CD8-positive, alpha-beta memory T cell (primary cell): Measurements from ENCODE around the gene IGF2BP3. TPM values are rescaled to one million over a fixed set of nuclear protein-coding genes. Genes with fewer than 3 reads are reported as not detected.

Experiments
- CTCF ChIA-PET: fragments of 350-600 bp; sonication (Branson Sonifier 250); formaldehyde crosslinking; loops from one replicate; lab custom pipeline; 2021; ENCODE audit warnings: antibody characterized with exemption; lab: Charles Lee
- POLR2A ChIA-PET: fragments of 350-600 bp; sonication (Branson Sonifier 250); formaldehyde crosslinking; loops from one replicate; lab custom pipeline; 2021; ENCODE audit warnings: antibody characterized with exemption; lab: Charles Lee
- DNase-seq, 5 donors: peaks; one replicate each; pipeline versions ENCODE4 v3.0.0 to v3.0.0-alpha.2; 2020 to 2022; ENCODE audit warnings: mixed read lengths in 1 of 5
- H3K27ac ChIP-seq: one replicate; pipeline ENCODE4 v1.7.0; 2013; ENCODE audit warnings: low read depth, mild to moderate bottlenecking, low read length, moderate library complexity
- H3K27me3 ChIP-seq: 2 replicates; pipeline ENCODE4 v1.7.0; 2013; ENCODE audit warnings: low read length, mild to moderate bottlenecking; ENCODE audit not compliant: insufficient read depth, poor library complexity, severe bottlenecking
- H3K36me3 ChIP-seq: 2 replicates; pipeline ENCODE4 v1.7.0; 2013; ENCODE audit warnings: mild to moderate bottlenecking, low read length, moderate library complexity; ENCODE audit not compliant: insufficient read depth
- H3K4me1 ChIP-seq: 2 replicates; pipeline ENCODE4 v1.7.0; 2013; ENCODE audit warnings: mild to moderate bottlenecking, low read length, moderate library complexity; ENCODE audit not compliant: insufficient read depth
- H3K4me3 ChIP-seq: 2 replicates; pipeline ENCODE4 v1.7.0; 2013; ENCODE audit warnings: mild to moderate bottlenecking, low read length
- H3K9me3 ChIP-seq: 2 replicates; pipeline ENCODE4 v1.7.0; 2013; ENCODE audit warnings: mild to moderate bottlenecking, low read length
- H3K27ac Mint-ChIP-seq, 8 donors: one replicate each; pipeline ENCODE4 v1.8.0; 2020 to 2021; ENCODE audit warnings: mixed read lengths in 8 of 8, mild to moderate bottlenecking in 6 of 8, inconsistent platforms in 3 of 8, moderate library complexity in 3 of 8
- H3K27me3 Mint-ChIP-seq, 2 donors: one replicate each; pipeline ENCODE4 v1.8.0; 2020 to 2021; ENCODE audit warnings: mixed read lengths in 2 of 2, mild to moderate bottlenecking in 1 of 2, moderate library complexity in 1 of 2
- H3K36me3 Mint-ChIP-seq, 3 donors: one replicate each; pipeline ENCODE4 v1.8.0; 2020 to 2021; ENCODE audit warnings: mixed read lengths in 3 of 3, inconsistent platforms in 1 of 3, mild to moderate bottlenecking in 1 of 3
- H3K4me1 Mint-ChIP-seq, 3 donors: one replicate each; pipeline ENCODE4 v1.8.0; 2020 to 2021; ENCODE audit warnings: mixed read lengths in 3 of 3, inconsistent platforms in 1 of 3, mild to moderate bottlenecking in 1 of 3
- H3K4me3 Mint-ChIP-seq, 7 donors: one replicate each; pipeline ENCODE4 v1.8.0; 2020 to 2021; ENCODE audit warnings: mixed read lengths in 7 of 7, mild to moderate bottlenecking in 6 of 7, moderate library complexity in 4 of 7, inconsistent platforms in 2 of 7
- H3K9me3 Mint-ChIP-seq, 5 donors: one replicate each; pipeline ENCODE4 v1.8.0; 2020 to 2022; ENCODE audit warnings: mixed read lengths in 5 of 5, mild to moderate bottlenecking in 3 of 5, moderate library complexity in 2 of 5, inconsistent platforms in 1 of 5
- polyA plus RNA-seq: library from polyadenylated mRNA; unstranded; fragments of 300-500 nt; fragmentation: Illumina TruSeq; gene quantifications from one replicate; pipeline ENCODE4 v1.2.3, GENCODE V29; 2021
- total RNA-seq, 2 experiments: library from RNA; stranded (reverse); gene quantifications; one replicate each; pipeline ENCODE4 v1.2.3, GENCODE V29; 2021

Gene IGF2BP3
- total and polyA plus RNA-seq, 3 experiments from 2014 or later = 0.04 to 0.15 (median 0.13) TPM

- POLR2A ChIA-PET = no interaction called here
- DNase-seq = no peak
- H3K36me3 ChIP-seq = peaks cover 26% of the 10 kb centered on the region
- no peaks in the 10 kb centered on the region for H3K4me1 ChIP-seq
- Mint-ChIP-seq H3K36me3 (peaks cover 0 to 70% (median 13%) of the 10 kb centered on the region in 3 donors), H3K9me3 (no peaks in the 10 kb centered on the region), H3K4me1 (peaks cover 39 to 43% (median 40%) of the 10 kb centered on the region in 3 donors), H3K27me3 (no peaks in the 10 kb centered on the region), H3K4me3 (no peak overlapping the region), H3K27ac (peak overlapping the region in 1 of 8 donors; percentile 6)
- no peak overlapping the region for H3K27ac ChIP-seq
- H3K4me3 ChIP-seq = no peak overlapping the region
- H3K9me3 ChIP-seq = no peaks in the 10 kb centered on the region
- CTCF ChIA-PET = no interaction called here
- no peaks in the 10 kb centered on the region for H3K27me3 ChIP-seq
Observed at GRCh38 chr7:23308754-23309153, 161.5 kb downstream of the IGF2BP3 start.

- Histone ChIP-seq H3K36me3 (peaks cover 30% of the 10 kb centered on the region), H3K9me3 (no peaks in the 10 kb centered on the region), H3K4me1 (peaks cover 3% of the 10 kb centered on the region), H3K4me3 (no peak overlapping the region), H3K27me3 (no peaks in the 10 kb centered on the region), H3K27ac (no peak overlapping the region)
- CTCF ChIA-PET = no interaction called here
- POLR2A ChIA-PET = no interaction called here
- Mint-ChIP-seq H3K27ac (peak overlapping the region in 4 of 8 donors; percentile 39 to 86 (median 66)), H3K27me3 (no peaks in the 10 kb centered on the region), H3K36me3 (peaks cover 0 to 81% (median 22%) of the 10 kb centered on the region in 3 donors), H3K4me1 (peaks cover 45 to 55% (median 48%) of the 10 kb centered on the region in 3 donors), H3K9me3 (no peaks in the 10 kb centered on the region), H3K4me3 (no peak overlapping the region)
- no peak for DNase-seq
Observed at GRCh38 chr7:23306936-23307521, 163.3 kb downstream of the IGF2BP3 start.

GRCh38 chr7:23299770-23300300 lies 170.5 kb downstream of the IGF2BP3 start:
- peaks cover 5% of the 10 kb centered on the region for H3K36me3 ChIP-seq
- no peaks in the 10 kb centered on the region for H3K9me3 ChIP-seq
- Mint-ChIP-seq H3K36me3 (peaks cover 8 to 39% (median 12%) of the 10 kb centered on the region in 3 donors), H3K27ac (peak overlapping the region; percentile 87 to 99 (median 98)), H3K4me1 (peaks cover 46 to 64% (median 49%) of the 10 kb centered on the region in 3 donors), H3K4me3 (peak overlapping the region; percentile 85 to 96 (median 94)), H3K9me3 (no peaks in the 10 kb centered on the region), H3K27me3 (peaks cover 1 to 3% of the 10 kb centered on the region in 2 donors)
- H3K27ac ChIP-seq = peak overlapping the region; percentile 88
- peaks cover 24% of the 10 kb centered on the region for H3K4me1 ChIP-seq
- H3K27me3 ChIP-seq = no peaks in the 10 kb centered on the region
- peak in 1 of 5 donors; percentile 7 for DNase-seq
- CTCF ChIA-PET = interaction anchor here (1.1 to 4.7 kb wide), 3 partner anchors 13 to 58 kb away, joined by 3 to 23 read pairs (median 4); no protein-coding TSS in a partner anchor
- peak overlapping the region; percentile 90 for H3K4me3 ChIP-seq
- POLR2A ChIA-PET = interaction anchor here (1.3 kb wide), 1 partner anchor 194 kb away, joined by 11 read pairs; the partner anchor contains the start of gene KLHL7

GRCh38 chr7:23298885-23299769 lies 171.2 kb downstream of the IGF2BP3 start, which contains the start of gene MALSU1:
MALSU1 (plus strand) TSS chr7:23299339; CDS start chr7:23299353, 14 bp downstream.
- no peaks in the 10 kb centered on the region for H3K9me3 Mint-ChIP-seq
- peak; percentile 93 to 97 (median 94) for DNase-seq
- peaks cover 24% of the 10 kb centered on the region for H3K4me1 ChIP-seq
- peaks cover 8 to 32% (median 11%) of the 10 kb centered on the region in 3 donors for H3K36me3 Mint-ChIP-seq
- peak within 1 kb of the TSS; percentile 87 to 99 (median 98) for H3K27ac Mint-ChIP-seq
- peak within 1 kb of the TSS; percentile 88 for H3K27ac ChIP-seq
- no peaks in the 10 kb centered on the region for H3K9me3 ChIP-seq
- H3K27me3 Mint-ChIP-seq = peaks cover 1 to 3% of the 10 kb centered on the region in 2 donors
- CTCF ChIA-PET = interaction anchor here (1.0 to 4.7 kb wide), 4 partner anchors 14 to 59 kb away, joined by 3 to 23 read pairs (median 4); no protein-coding TSS in a partner anchor
- POLR2A ChIA-PET = interaction anchor here (0.6 to 1.5 kb wide), 6 partner anchors 38 to 298 kb away, joined by 3 to 11 read pairs (median 4); partner anchors contain the start of gene KLHL7
- no peaks in the 10 kb centered on the region for H3K27me3 ChIP-seq
- H3K4me1 Mint-ChIP-seq = peaks cover 39 to 57% (median 42%) of the 10 kb centered on the region in 3 donors
- H3K4me3 ChIP-seq = peak within 1 kb of the TSS; percentile 90
- H3K4me3 Mint-ChIP-seq = peak within 1 kb of the TSS; percentile 85 to 96 (median 94)
- H3K36me3 ChIP-seq = peaks cover 5% of the 10 kb centered on the region

- DNase-seq = no peak
- Histone ChIP-seq H3K27me3 (no peaks in the 10 kb centered on the region), H3K4me3 (peak overlapping the region; percentile 90), H3K36me3 (peaks cover 5% of the 10 kb centered on the region), H3K27ac (peak overlapping the region; percentile 88), H3K9me3 (no peaks in the 10 kb centered on the region), H3K4me1 (peaks cover 24% of the 10 kb centered on the region)
- Mint-ChIP-seq H3K27ac (peak overlapping the region; percentile 87 to 99 (median 98)), H3K4me1 (peaks cover 36 to 52% (median 37%) of the 10 kb centered on the region in 3 donors), H3K9me3 (no peaks in the 10 kb centered on the region), H3K27me3 (peaks cover 1 to 3% of the 10 kb centered on the region in 2 donors), H3K4me3 (peak overlapping the region; percentile 85 to 96 (median 94)), H3K36me3 (peaks cover 8 to 30% (median 10%) of the 10 kb centered on the region in 3 donors)
- ChIA-PET POLR2A (interaction anchor here (0.6 to 1.5 kb wide), 7 partner anchors 13 to 299 kb away, joined by 3 to 11 read pairs (median 4); partner anchors contain the start of gene KLHL7), CTCF (interaction anchor here (1.0 to 4.7 kb wide), 4 partner anchors 15 to 60 kb away, joined by 3 to 23 read pairs (median 3); no protein-coding TSS in a partner anchor)
Observed at GRCh38 chr7:23298141-23298881, 172.0 kb downstream of the IGF2BP3 start.

GRCh38 chr7:23295401-23295697 lies 174.9 kb downstream of the IGF2BP3 start:
- peak overlapping the region in 1 of 8 donors; percentile 47 for H3K27ac Mint-ChIP-seq
- Histone ChIP-seq H3K9me3 (no peaks in the 10 kb centered on the region), H3K36me3 (no peaks in the 10 kb centered on the region), H3K4me3 (no peak overlapping the region), H3K27ac (no peak overlapping the region), H3K4me1 (peaks cover 11% of the 10 kb centered on the region), H3K27me3 (no peaks in the 10 kb centered on the region)
- no peak for DNase-seq
- no peak overlapping the region for H3K4me3 Mint-ChIP-seq
- CTCF ChIA-PET = interaction anchor here (3.0 kb wide), 1 partner anchor 22 kb away, joined by 17 read pairs; no protein-coding TSS in a partner anchor
- no peaks in the 10 kb centered on the region for H3K9me3 Mint-ChIP-seq
- POLR2A ChIA-PET = no interaction called here
- H3K4me1 Mint-ChIP-seq = peaks cover 13 to 27% (median 20%) of the 10 kb centered on the region in 3 donors
- peaks cover 0 to 11% (median 8%) of the 10 kb centered on the region in 3 donors for H3K36me3 Mint-ChIP-seq
- peaks cover 1 to 3% of the 10 kb centered on the region in 2 donors for H3K27me3 Mint-ChIP-seq
